Hematopoietic multipotent progenitor cell treated with erythropoietin and hydrocortisone succinate and interleukin-3 and kit ligand, for 6 days (in vitro differentiated cells): ENCODE measurements around the gene MYEF2.

Experiments used
- DNase-seq: peaks from one replicate; pipeline ENCODE4 v3.0.0-alpha.2; 2015

The MYEF2 gene

GRCh38 chr15:48144889-48145288, 33.2 kb downstream of the MYEF2 start:
- DNase-seq: no peak

- DNase-seq: no peak
Observed at GRCh38 chr15:48143856-48144255, 34.2 kb downstream of the MYEF2 start.

GRCh38 chr15:48132874-48133273, 45.2 kb downstream of the MYEF2 start:
- DNase-seq: no peak

- peak; percentile 3 for DNase-seq
Observed at GRCh38 chr15:48131324-48131723, 46.8 kb downstream of the MYEF2 start.

GRCh38 chr15:48126667-48127355, 51.3 kb downstream of the MYEF2 start:
- no peak for DNase-seq

- DNase-seq: no peak
Observed at GRCh38 chr15:48121849-48122248, 56.2 kb downstream of the MYEF2 start.

GRCh38 chr15:48120745-48121144, 57.4 kb downstream of the MYEF2 start, which contains the start of gene SLC24A5:
Gene SLC24A5, plus strand, starts transcription at chr15:48120990. Its CDS starts 55 bp downstream, at chr15:48121045.
- DNase-seq: no peak

GRCh38 chr15:48119277-48119676, 58.8 kb downstream of the MYEF2 start:
- no peak for DNase-seq

- DNase-seq: peak; percentile 3
Observed at GRCh38 chr15:48112242-48112641, 65.9 kb downstream of the MYEF2 start.

- no peak for DNase-seq
Observed at GRCh38 chr15:48109856-48110531, 68.1 kb downstream of the MYEF2 start.

- DNase-seq: no peak
Observed at GRCh38 chr15:48109212-48109611, 68.9 kb downstream of the MYEF2 start.

GRCh38 chr15:48105936-48106335, 72.2 kb downstream of the MYEF2 start:
- no peak for DNase-seq

- no peak for DNase-seq
Observed at GRCh38 chr15:48103647-48104046, 74.4 kb downstream of the MYEF2 start.

- DNase-seq: no peak
Observed at GRCh38 chr15:48102167-48102566, 75.9 kb downstream of the MYEF2 start.

GRCh38 chr15:48101376-48101961, 76.6 kb downstream of the MYEF2 start:
- no peak for DNase-seq

GRCh38 chr15:48097264-48097663, 80.8 kb downstream of the MYEF2 start:
- no peak for DNase-seq

- DNase-seq: no peak
Observed at GRCh38 chr15:48096813-48097212, 81.3 kb downstream of the MYEF2 start.

- DNase-seq: no peak
Observed at GRCh38 chr15:48096355-48096786, 81.7 kb downstream of the MYEF2 start.

GRCh38 chr15:48091522-48091921, 86.6 kb downstream of the MYEF2 start:
- DNase-seq: no peak

GRCh38 chr15:48090666-48091065, 87.4 kb downstream of the MYEF2 start:
- DNase-seq: no peak

GRCh38 chr15:48090115-48090514, 88.0 kb downstream of the MYEF2 start:
- no peak for DNase-seq

GRCh38 chr15:48089702-48090101, 88.4 kb downstream of the MYEF2 start:
- DNase-seq: no peak

- no peak for DNase-seq
Observed at GRCh38 chr15:48087844-48088243, 90.3 kb downstream of the MYEF2 start.

- DNase-seq: no peak
Observed at GRCh38 chr15:48086576-48086975, 91.5 kb downstream of the MYEF2 start.
